T-helper 17 cell (primary cell): ENCODE measurements around the gene ARSK. TPM values are rescaled to one million over a fixed set of nuclear protein-coding genes. Genes with fewer than 3 reads are reported as not detected.

Source experiments
- ATAC-seq: fragments of 150-1000 bp; cut with Tn5 transposase; 2 replicates; pipeline ENCODE4 v1.10.0; 2021; ENCODE audit warnings: mild to moderate bottlenecking, moderate library complexity
- DNase-seq, 3 donors: peaks; one replicate each; pipeline versions ENCODE4 v3.0.0 to v3.0.0-alpha.2; 2020 to 2021
- H3K9me3 ChIP-seq: one replicate; pipeline ENCODE4 v1.7.0; 2013; ENCODE audit warnings: low read length, mild to moderate bottlenecking; ENCODE audit not compliant: control insufficient read depth, poor library complexity, severe bottlenecking
- H3K27ac Mint-ChIP-seq: one replicate; pipeline ENCODE4 v1.8.0; 2022; ENCODE audit warnings: mild to moderate bottlenecking, moderate library complexity, mixed read lengths
- H3K27me3 Mint-ChIP-seq: one replicate; pipeline ENCODE4 v1.8.0; 2022; ENCODE audit warnings: mixed read lengths
- H3K36me3 Mint-ChIP-seq: one replicate; pipeline ENCODE4 v1.8.0; 2022; ENCODE audit warnings: low read depth, mixed read lengths
- H3K4me1 Mint-ChIP-seq: one replicate; pipeline ENCODE4 v1.8.0; 2022; ENCODE audit warnings: mild to moderate bottlenecking, mixed read lengths
- H3K4me3 Mint-ChIP-seq: one replicate; pipeline ENCODE4 v1.8.0; 2022; ENCODE audit warnings: mild to moderate bottlenecking, moderate library complexity, mixed read lengths
- total RNA-seq, 4 donors: library from RNA in 2 of 4; stranded (reverse) in 2 of 4; gene quantifications; one replicate each; pipeline ENCODE4 v1.2.3 and lab custom pipeline; 2022 to 2026

The ARSK gene
- total RNA-seq, 2 donors from 2014 or later = 4.7 to 4.8 TPM

DNA sequence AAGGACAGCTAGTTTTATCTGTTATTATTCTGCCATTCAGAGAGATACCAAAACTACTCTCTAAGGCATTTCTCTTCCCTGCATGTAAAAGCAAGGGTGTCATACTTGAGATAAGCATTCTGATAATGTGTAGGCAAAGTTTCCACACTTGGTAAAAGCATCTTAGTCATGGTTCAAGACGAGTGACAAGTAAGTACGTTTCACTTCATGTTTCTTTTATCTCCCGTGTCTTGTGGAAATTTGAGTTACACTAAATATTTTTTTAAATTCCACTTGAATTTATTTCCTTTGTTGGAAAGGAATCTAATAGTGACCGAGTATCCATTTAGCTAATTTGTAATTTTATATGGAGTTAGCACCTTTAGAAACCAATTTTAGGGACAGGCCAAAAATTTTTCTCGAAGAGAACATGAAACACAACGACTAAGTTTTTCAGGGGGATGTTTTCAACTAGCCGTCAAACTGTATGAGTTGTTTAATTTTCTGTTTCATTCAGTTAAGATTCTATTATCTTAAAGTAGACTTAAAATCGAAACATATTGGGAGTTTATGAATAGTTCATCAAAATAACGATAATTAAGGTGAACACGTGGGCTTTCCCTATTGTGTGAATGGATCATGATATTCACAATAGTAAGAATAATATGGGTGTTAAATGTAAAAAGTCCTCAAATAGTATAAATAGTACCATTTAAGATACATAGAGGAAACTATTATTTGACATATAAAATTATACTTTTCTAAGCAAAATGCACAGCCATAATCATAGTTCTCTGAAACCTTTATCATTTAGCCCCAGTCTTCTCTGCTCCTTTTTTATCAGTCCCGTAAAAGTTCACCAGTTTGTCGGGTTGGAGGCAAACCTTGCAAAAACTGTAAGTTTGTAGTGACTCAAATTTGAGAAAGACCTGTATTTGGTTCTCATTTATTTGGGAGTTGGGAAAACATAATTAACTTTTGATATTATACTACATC lies 93.3 kb downstream of the ARSK start:
- Mint-ChIP-seq H3K4me1 (peaks cover 23% of the 10 kb centered on the region), H3K36me3 (peaks cover 11% of the 10 kb centered on the region), H3K27ac (no peak overlapping the region), H3K27me3 (no peaks in the 10 kb centered on the region), H3K4me3 (no peak overlapping the region)
- H3K9me3 ChIP-seq = no peaks in the 10 kb centered on the region
- DNase-seq (no peak), ATAC-seq (no peak)

DNA sequence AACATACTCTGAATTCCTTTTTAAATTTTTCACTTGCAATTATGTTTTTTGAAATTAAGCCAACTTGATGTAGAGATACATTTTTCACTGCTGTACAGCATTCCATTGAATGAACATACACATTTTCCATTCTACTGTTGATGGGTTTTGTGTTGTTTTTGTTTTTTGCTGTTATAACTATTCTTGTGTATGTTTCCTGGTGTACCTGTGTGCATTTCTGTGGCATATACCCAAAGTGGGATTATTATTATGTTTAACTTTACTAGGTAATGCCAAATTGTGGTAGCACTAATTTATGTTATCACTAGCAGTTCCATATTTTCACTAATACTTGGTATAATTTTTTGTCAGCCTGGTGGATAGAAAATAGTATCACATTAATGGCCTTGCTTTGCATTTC lies 94.4 kb downstream of the ARSK start:
- peaks cover 11% of the 10 kb centered on the region for H3K36me3 Mint-ChIP-seq
- no peak overlapping the region for H3K4me3 Mint-ChIP-seq
- H3K27ac Mint-ChIP-seq = no peak overlapping the region
- no peaks in the 10 kb centered on the region for H3K9me3 ChIP-seq
- H3K27me3 Mint-ChIP-seq = no peaks in the 10 kb centered on the region
- no peak for ATAC-seq
- H3K4me1 Mint-ChIP-seq = peaks cover 19% of the 10 kb centered on the region
- DNase-seq = no peak

GRCh38 chr5:95649842-95650620 lies 95.1 kb downstream of the ARSK start:
- no peaks in the 10 kb centered on the region for H3K9me3 ChIP-seq
- H3K27me3 Mint-ChIP-seq = no peaks in the 10 kb centered on the region
- DNase-seq (no peak), ATAC-seq (no peak)
- no peak overlapping the region for H3K4me3 Mint-ChIP-seq
- peaks cover 11% of the 10 kb centered on the region for H3K36me3 Mint-ChIP-seq
- H3K27ac Mint-ChIP-seq = peak overlapping the region; percentile 47
- peaks cover 15% of the 10 kb centered on the region for H3K4me1 Mint-ChIP-seq

DNA sequence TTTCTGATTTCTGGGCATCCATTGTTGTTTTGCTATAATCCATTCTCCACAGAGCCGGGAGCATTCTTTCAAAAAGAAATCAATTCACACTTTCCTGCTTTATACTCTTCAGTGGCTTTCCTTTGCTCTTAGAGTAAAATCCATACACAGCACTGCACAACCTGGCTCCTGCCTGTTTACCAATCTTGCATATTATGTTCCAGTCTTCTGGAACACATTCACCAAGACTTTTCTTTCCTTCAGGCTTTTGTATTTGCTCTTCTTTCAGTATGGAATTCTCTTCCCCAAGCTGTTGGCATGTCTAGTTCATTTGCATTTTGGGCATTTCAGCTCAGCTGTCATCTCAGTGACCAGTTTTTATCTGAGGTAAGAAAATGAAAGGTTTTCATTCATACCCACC lies 97.9 kb downstream of the ARSK start:
- Mint-ChIP-seq H3K36me3 (peaks cover 11% of the 10 kb centered on the region), H3K27me3 (no peaks in the 10 kb centered on the region), H3K4me1 (peaks cover 9% of the 10 kb centered on the region), H3K4me3 (no peak overlapping the region), H3K27ac (no peak overlapping the region)
- ATAC-seq (no peak), DNase-seq (no peak)
- H3K9me3 ChIP-seq = no peaks in the 10 kb centered on the region

- H3K27me3 Mint-ChIP-seq = no peaks in the 10 kb centered on the region
- H3K36me3 Mint-ChIP-seq = peaks cover 11% of the 10 kb centered on the region
- peaks cover 9% of the 10 kb centered on the region for H3K4me1 Mint-ChIP-seq
- H3K27ac Mint-ChIP-seq = no peak overlapping the region
- no peak overlapping the region for H3K4me3 Mint-ChIP-seq
- no peaks in the 10 kb centered on the region for H3K9me3 ChIP-seq
- ATAC-seq = no peak
- DNase-seq = no peak
Measured at GRCh38 chr5:95654196-95654595, 99.3 kb downstream of the ARSK start.

Other genes with a start within 250 kb of the ARSK start
- 1 to 10 TPM in 1 of 2 donors, not detected in 1; 3.6 TPM for gene FAM81B, start 163.7 kb upstream of the ARSK start, total RNA-seq
- gene SKIC3, start 124 bp upstream of the ARSK start, total RNA-seq = 10 to 100 TPM; 78.2 to 90.2 TPM
- 1 to 10 TPM; 1.8 to 2.5 TPM for gene GPR150, start 65.0 kb downstream of the ARSK start, total RNA-seq
- gene RFESD, start 91.7 kb downstream of the ARSK start, total RNA-seq = 1 to 10 TPM; 2.8 to 2.9 TPM
- not detected for gene SPATA9, start 127.9 kb downstream of the ARSK start, total RNA-seq
- gene RHOBTB3, start 176.2 kb downstream of the ARSK start, total RNA-seq = 1 to 10 TPM in 1 of 2 donors, under 1 TPM in 1; 0.92 to 2.5 TPM